Thoracic aorta (tissue), 2 donors: ENCODE data around the gene CRACR2A. TPM values are rescaled to one million over a fixed set of nuclear protein-coding genes. Genes with fewer than 3 reads are reported as not detected.

Experiments used
- ATAC-seq: fragments of 150-250 bp; one replicate; pipeline ENCODE4 v1.8.0; 2017; ENCODE audit warnings: low read depth; ENCODE audit not compliant: insufficient number of reproducible peaks, low FRiP score
- DNase-seq: peaks from one replicate; pipeline ENCODE4 v3.0.0-alpha.2; 2020; ENCODE audit warnings: low spot score
- H3K27ac ChIP-seq, 2 donors: fragments of 200-600 bp; sonication (generic); 1 replicate in 1 of 2; 2 replicates in 1 of 2; pipeline ENCODE4 v1.5.1; 2016; ENCODE audit warnings: mild to moderate bottlenecking in 2 of 2, moderate library complexity in 2 of 2
- H3K27me3 ChIP-seq: fragments of 200-600 bp; sonication (generic); replicated peaks from 2 replicates; pipeline ENCODE4 v1.6.0; 2016; ENCODE audit warnings: mild to moderate bottlenecking; ENCODE audit not compliant: insufficient read depth
- H3K36me3 ChIP-seq: fragments of 200-600 bp; sonication (generic); one replicate; pipeline ENCODE4 v1.5.1; 2016
- H3K4me1 ChIP-seq, 2 donors: fragments of 200-600 bp; sonication (generic); 1 replicate in 1 of 2; 2 replicates in 1 of 2; pipeline versions ENCODE4 v1.5.1 to v1.6.0; 2016; ENCODE audit warnings: low read depth in 2 of 2, mild to moderate bottlenecking in 1 of 2; ENCODE audit not compliant: control insufficient read depth in 1 of 2
- H3K4me3 ChIP-seq: fragments of 200-600 bp; sonication (generic); 2 replicates; pipeline ENCODE4 v1.5.1; 2016; ENCODE audit warnings: mild to moderate bottlenecking
- H3K9me3 ChIP-seq: fragments of 200-600 bp; sonication (generic); 2 replicates; pipeline ENCODE4 v1.5.1; 2016
- total RNA-seq, 2 donors: library from RNA; depleted of rRNA; stranded (reverse); fragments of >200 nt; gene quantifications; one replicate each; pipeline versions ENCODE4 v1.1.0 to v1.2.3, GENCODE V29; 2016
- TF ChIP-seq, protein P1 (sequence below): fragments of 200-600 bp; sonication (generic); IDR thresholded peaks from one replicate; pipeline ENCODE4 v1.5.1; 2019; ENCODE audit warnings: antibody characterized with exemption

The CRACR2A gene
- total RNA-seq, 2 donors from 2014 or later: 2.2 to 2.7 TPM

DNA sequence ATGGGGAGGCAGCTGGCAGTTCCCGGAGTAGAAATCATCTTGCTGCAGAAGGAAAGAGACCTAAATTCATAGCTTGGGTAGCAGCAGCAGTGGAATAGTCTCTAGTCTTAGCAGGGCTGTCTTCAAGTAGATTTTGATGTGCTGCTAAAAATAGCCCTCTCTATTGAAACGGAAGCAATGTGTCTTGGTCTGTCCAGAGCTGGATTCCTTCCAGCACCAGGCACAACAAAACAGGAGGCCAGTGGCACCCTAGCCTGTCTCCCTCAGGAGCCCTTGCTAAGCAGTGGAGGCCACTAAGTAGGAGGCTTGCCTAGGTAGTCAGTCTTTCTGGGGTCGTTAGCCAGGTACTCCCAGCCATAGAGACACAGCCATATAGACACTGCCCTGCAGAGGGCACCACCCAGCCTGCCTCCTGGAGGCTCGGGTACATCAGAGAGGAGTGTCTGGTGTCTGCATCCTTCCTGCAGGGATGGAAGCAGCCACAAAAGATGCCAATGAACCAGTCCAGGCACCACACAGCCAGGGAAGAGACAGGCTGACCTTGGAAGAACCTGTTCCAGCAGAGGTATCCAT is 97.5 kb downstream of the CRACR2A start:
- no peaks in the 10 kb centered on the region for H3K9me3 ChIP-seq
- no peaks in the 10 kb centered on the region for H3K36me3 ChIP-seq
- H3K27ac ChIP-seq: no peak overlapping the region
- no peak overlapping the region for H3K4me3 ChIP-seq
- no peak for DNase-seq
- H3K4me1 ChIP-seq: no peaks in the 10 kb centered on the region
- H3K27me3 ChIP-seq: no peaks in the 10 kb centered on the region
- TF ChIP-seq, protein P1, sequence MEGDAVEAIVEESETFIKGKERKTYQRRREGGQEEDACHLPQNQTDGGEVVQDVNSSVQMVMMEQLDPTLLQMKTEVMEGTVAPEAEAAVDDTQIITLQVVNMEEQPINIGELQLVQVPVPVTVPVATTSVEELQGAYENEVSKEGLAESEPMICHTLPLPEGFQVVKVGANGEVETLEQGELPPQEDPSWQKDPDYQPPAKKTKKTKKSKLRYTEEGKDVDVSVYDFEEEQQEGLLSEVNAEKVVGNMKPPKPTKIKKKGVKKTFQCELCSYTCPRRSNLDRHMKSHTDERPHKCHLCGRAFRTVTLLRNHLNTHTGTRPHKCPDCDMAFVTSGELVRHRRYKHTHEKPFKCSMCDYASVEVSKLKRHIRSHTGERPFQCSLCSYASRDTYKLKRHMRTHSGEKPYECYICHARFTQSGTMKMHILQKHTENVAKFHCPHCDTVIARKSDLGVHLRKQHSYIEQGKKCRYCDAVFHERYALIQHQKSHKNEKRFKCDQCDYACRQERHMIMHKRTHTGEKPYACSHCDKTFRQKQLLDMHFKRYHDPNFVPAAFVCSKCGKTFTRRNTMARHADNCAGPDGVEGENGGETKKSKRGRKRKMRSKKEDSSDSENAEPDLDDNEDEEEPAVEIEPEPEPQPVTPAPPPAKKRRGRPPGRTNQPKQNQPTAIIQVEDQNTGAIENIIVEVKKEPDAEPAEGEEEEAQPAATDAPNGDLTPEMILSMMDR: no peak
- ATAC-seq: no peak

DNA sequence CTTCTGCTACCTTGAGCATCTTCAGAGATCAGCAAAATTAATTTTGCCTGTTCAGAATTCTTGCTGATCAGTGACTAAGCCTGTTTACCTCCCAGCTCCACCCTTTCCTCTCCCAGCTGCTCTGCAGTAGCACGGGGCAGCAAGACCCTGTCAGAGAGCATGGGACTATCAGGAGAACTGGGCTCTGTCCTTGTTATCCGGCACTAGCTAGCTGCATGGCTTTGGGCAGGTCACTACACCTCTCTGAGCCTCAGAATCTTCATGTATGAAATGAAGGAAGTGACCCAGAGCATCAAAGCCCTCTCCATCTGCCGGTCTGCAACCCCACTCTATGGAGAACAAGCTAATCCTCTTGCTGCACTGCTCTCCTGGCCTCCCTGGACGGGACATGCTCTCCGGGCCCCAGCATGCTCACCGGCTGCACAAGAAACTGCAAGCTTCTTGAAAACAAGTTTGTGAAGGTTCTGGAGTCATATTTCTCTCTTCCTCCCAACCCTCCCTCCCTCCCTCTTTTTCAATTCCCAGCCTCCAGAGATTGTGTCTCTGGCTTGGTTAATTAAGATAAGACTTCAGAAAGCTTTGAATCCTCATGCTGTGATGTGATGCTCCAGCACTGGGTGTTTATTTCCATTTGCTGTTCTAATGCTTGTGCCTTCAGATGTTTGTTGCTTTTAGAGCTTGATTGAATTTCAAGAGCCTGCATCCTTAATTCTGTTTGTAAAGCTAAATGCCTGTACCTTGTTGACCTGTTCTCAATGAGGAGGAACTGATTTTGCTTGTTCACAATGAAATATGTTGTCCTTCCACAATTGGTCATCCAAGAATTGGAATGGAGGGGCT is 101.1 kb downstream of the CRACR2A start:
- no peak for ATAC-seq
- no peaks in the 10 kb centered on the region for H3K27me3 ChIP-seq
- TF ChIP-seq, protein P1: no peak

DNA sequence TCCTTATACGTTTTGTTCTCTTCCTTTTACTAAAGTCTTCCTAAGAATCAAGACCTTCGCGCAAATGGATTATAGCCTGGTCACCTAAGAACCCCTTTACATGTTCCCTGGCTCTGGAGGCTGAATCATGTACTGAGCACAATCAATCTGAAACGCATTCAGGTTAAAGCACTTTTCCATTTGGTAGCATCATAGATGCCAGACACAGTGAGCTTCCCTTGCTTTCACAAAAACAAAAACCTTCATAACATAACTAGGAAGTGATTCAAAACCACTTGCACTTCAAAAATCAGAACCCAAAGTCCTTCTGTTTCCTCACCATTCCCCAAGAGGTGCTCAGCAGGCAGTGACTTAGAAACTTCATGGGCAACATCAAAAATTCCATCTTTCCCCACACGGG is 105.4 kb downstream of the CRACR2A start:
- H3K36me3 ChIP-seq: no peaks in the 10 kb centered on the region
- TF ChIP-seq, protein P1: no peak
- no peaks in the 10 kb centered on the region for H3K27me3 ChIP-seq
- ATAC-seq (no peak), DNase-seq (no peak)
- H3K9me3 ChIP-seq: no peaks in the 10 kb centered on the region
- no peak overlapping the region for H3K4me3 ChIP-seq
- no peaks in the 10 kb centered on the region for H3K4me1 ChIP-seq
- H3K27ac ChIP-seq: no peak overlapping the region

More for the DNA sequence above, 101.1 kb downstream of the CRACR2A start:
- no peaks in the 10 kb centered on the region for H3K36me3 ChIP-seq
- no peak for DNase-seq
- H3K4me1 ChIP-seq: no peaks in the 10 kb centered on the region
- H3K9me3 ChIP-seq: no peaks in the 10 kb centered on the region
- no peak overlapping the region for H3K4me3 ChIP-seq
- H3K27ac ChIP-seq: no peak overlapping the region

DNA sequence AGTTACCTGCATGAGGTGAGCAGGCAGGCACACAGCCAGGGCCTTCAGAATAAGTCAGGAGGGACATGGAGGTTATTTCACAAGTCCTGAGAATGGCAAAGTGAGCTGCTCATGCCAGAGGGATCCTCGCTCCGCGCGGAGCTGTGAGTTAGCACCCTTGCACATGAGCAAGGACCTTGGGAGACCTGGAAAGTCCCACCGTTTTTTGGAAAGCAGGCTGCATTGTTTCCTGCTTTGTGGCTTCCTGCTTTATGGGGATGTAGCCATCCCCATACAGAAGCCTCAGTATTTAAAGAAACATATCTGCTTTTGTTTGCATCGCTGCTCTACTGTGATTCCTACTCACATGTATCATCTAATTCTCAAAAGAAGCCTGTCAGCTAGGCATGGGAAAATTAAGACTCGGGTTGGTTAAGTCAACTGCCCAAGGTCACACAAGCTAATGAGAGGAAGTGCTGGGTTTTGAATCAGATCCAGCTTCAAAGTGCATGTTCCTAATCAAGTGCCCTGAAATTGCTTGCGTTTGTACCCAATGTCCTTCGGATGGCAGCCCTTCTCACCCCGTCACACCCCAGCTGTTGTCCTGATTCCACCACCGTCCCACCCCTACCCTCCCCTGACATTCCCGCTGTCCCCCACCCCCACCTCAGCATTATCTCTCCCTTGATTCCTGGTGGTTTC is 106.2 kb downstream of the CRACR2A start:
- H3K4me1 ChIP-seq: no peaks in the 10 kb centered on the region
- no peak overlapping the region for H3K4me3 ChIP-seq
- no peak overlapping the region for H3K27ac ChIP-seq
- DNase-seq: no peak
- H3K36me3 ChIP-seq: no peaks in the 10 kb centered on the region
- TF ChIP-seq, protein P1: no peak
- no peak for ATAC-seq
- no peaks in the 10 kb centered on the region for H3K9me3 ChIP-seq
- H3K27me3 ChIP-seq: no peaks in the 10 kb centered on the region

DNA sequence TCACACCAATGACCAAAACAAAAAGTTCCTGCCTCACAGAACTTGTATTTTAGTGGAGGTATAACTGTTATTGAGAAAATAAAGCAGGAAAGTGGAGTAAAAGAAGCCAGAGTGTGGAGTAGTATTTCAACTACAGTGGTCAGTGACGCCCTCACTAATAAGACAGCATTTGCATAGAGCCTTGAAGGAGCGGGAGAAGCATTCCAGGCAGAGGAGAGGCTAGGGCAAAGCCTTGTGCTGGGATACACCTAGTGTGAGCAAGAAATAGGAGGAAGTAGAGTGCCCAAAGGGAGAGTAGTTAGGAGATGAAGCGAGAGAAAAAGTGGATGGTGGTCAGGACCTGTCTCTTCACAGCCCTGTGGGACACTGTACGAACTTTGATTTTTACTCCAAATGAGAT is 107.8 kb downstream of the CRACR2A start:
- ATAC-seq (no peak), DNase-seq (no peak)
- Histone ChIP-seq H3K36me3 (no peaks in the 10 kb centered on the region), H3K27ac (no peak overlapping the region), H3K4me3 (no peak overlapping the region), H3K27me3 (no peaks in the 10 kb centered on the region), H3K4me1 (no peaks in the 10 kb centered on the region), H3K9me3 (no peaks in the 10 kb centered on the region)
- TF ChIP-seq, protein P1: no peak
